Astrocyte (in vitro differentiated cells and primary cell): ENCODE measurements around the gene SPATA19.

Experiments
- CTCF ChIP-seq: IDR thresholded peaks from 2 replicates; pipeline ENCODE4 v1.5.1; 2011; ENCODE audit warnings: low read depth, mild to moderate bottlenecking, inconsistent platforms, low read length, moderate library complexity; ENCODE audit not compliant: insufficient read depth
- EZH2 ChIP-seq: IDR thresholded peaks from 2 replicates; pipeline ENCODE4 v1.6.1; 2012; ENCODE audit warnings: mild to moderate bottlenecking, low read length, inconsistent platforms; ENCODE audit not compliant: insufficient read depth

- no peak for TF ChIP-seq EZH2
- TF ChIP-seq CTCF: no peak
Observed at GRCh38 chr11:133794205-133794604, 51.1 kb downstream of the SPATA19 start.
